ENCODE measurements around the gene VHLL.

GRCh38 chr1:156283521-156283920 lies 15.6 kb downstream of the VHLL start:
- no peak for TF ChIP-seq CREB1 (IDR thresholded peaks at IDR 0.05; ENCODE audit: low read depth)
- no peak for TF ChIP-seq MAX (IDR thresholded peaks at IDR 0.05)
- no peak for TF ChIP-seq EP300 (IDR thresholded peaks at IDR 0.05; ENCODE audit: borderline replicate concordance)
- no peak for TF ChIP-seq NFIC (IDR thresholded peaks at IDR 0.05)
- no peak for TF ChIP-seq YY1 (IDR thresholded peaks at IDR 0.05; ENCODE audit: low read depth)
- no peak for TF ChIP-seq REST (IDR thresholded peaks at IDR 0.05; ENCODE audit: low read depth)
- no peak for TF ChIP-seq EGR1 (IDR thresholded peaks at IDR 0.05)

Measured in Ishikawa (cell line).